ENCODE results near the gene WDFY4. TPM values are rescaled to one million over a fixed set of nuclear protein-coding genes. Genes with fewer than 3 reads are reported as not detected.

Gene WDFY4
- total RNA-seq, 1 experiment from 2014 or later: not detected

- Histone ChIP-seq H3K4me2 (no peak overlapping the region), H3K27ac (no peak overlapping the region), H3K9me2 (ENCODE audit: insufficient read depth) (no peaks in the 10 kb centered on the region), H2AFZ (no peak overlapping the region), H3K9me3 (ENCODE audit: insufficient read depth, low read depth) (no peaks in the 10 kb centered on the region), H4K20me1 (ENCODE audit: insufficient read depth) (no peaks in the 10 kb centered on the region), H3K79me2 (ENCODE audit: low read depth) (no peaks in the 10 kb centered on the region), H3K27me3 (ENCODE audit: insufficient read depth, low read depth) (peaks cover 34% of the 10 kb centered on the region), H3F3A (ENCODE audit: insufficient read depth, low read depth) (no peaks in the 10 kb centered on the region), H3K4me1 (replicated peaks; ENCODE audit: insufficient read depth) (no peaks in the 10 kb centered on the region), H3K36me3 (ENCODE audit: low read depth) (no peaks in the 10 kb centered on the region), H3K4me3 (no peak overlapping the region)
- intact Hi-C loops (cut with micrococcal nuclease; ENCODE audit: unreplicated experiment): no loop called here
- ChIA-PET POLR2A (ENCODE audit: unreplicated experiment) (no interaction called here), CTCF (no interaction called here)
- no TSS peak for BruUV-seq (replicated peaks)
- TF ChIP-seq EZH2 (IDR thresholded peaks at IDR 0.05; ENCODE audit: low read depth): no peak
- TF ChIP-seq, protein P1, sequence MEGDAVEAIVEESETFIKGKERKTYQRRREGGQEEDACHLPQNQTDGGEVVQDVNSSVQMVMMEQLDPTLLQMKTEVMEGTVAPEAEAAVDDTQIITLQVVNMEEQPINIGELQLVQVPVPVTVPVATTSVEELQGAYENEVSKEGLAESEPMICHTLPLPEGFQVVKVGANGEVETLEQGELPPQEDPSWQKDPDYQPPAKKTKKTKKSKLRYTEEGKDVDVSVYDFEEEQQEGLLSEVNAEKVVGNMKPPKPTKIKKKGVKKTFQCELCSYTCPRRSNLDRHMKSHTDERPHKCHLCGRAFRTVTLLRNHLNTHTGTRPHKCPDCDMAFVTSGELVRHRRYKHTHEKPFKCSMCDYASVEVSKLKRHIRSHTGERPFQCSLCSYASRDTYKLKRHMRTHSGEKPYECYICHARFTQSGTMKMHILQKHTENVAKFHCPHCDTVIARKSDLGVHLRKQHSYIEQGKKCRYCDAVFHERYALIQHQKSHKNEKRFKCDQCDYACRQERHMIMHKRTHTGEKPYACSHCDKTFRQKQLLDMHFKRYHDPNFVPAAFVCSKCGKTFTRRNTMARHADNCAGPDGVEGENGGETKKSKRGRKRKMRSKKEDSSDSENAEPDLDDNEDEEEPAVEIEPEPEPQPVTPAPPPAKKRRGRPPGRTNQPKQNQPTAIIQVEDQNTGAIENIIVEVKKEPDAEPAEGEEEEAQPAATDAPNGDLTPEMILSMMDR (conservative IDR thresholded peaks at IDR 0.05): no peak
- DNase-seq: no peak
Measured at GRCh38 chr10:48814933-48815332, 130.3 kb downstream of the WDFY4 start.

DNA sequence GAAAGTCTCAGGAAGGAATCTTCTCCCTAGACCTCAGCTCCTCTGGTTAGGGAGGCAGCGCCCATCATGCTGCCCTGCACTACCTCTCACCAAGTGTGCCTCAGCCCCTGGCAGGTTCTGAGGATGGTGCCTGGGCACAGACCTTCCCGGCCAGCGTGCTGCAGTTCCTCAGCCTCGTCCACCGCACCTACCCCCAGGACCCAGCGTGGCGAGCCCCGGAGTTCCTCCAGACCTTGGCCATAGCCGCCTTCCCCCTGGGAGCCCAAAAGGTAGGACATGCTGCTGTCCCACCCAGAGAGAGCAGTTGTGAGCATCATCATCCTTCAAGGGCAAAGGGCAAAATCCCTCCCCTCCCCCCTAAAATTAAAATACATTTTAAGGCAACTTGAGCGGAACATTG is 132.5 kb downstream of the WDFY4 start:
- H3K9me2 ChIP-seq (ENCODE audit: insufficient read depth): no peaks in the 10 kb centered on the region
- POLR2A ChIA-PET (ENCODE audit: unreplicated experiment): no interaction called here
- no peak overlapping the region for H2AFZ ChIP-seq
- intact Hi-C loops (cut with micrococcal nuclease; ENCODE audit: unreplicated experiment): no loop called here
- H3K4me3 ChIP-seq: no peak overlapping the region
- peaks cover 56% of the 10 kb centered on the region for H3K27me3 ChIP-seq (ENCODE audit: insufficient read depth, low read depth)
- no peak overlapping the region for H3K27ac ChIP-seq
- no peaks in the 10 kb centered on the region for H3K36me3 ChIP-seq (ENCODE audit: low read depth)
- BruUV-seq (replicated peaks): no TSS peak
- no peaks in the 10 kb centered on the region for H4K20me1 ChIP-seq (ENCODE audit: insufficient read depth)
- no peak for DNase-seq
- H3F3A ChIP-seq (ENCODE audit: insufficient read depth, low read depth): no peaks in the 10 kb centered on the region
- H3K9me3 ChIP-seq (ENCODE audit: insufficient read depth, low read depth): no peaks in the 10 kb centered on the region
- CTCF ChIA-PET: no interaction called here
- no peaks in the 10 kb centered on the region for H3K4me1 ChIP-seq (replicated peaks; ENCODE audit: insufficient read depth)
- no peak overlapping the region for H3K4me2 ChIP-seq
- H3K79me2 ChIP-seq (ENCODE audit: low read depth): no peaks in the 10 kb centered on the region
- TF ChIP-seq, protein P1 (conservative IDR thresholded peaks at IDR 0.05): no peak
- TF ChIP-seq EZH2 (IDR thresholded peaks at IDR 0.05; ENCODE audit: low read depth): no peak

GRCh38 chr10:48818081-48818480 is 133.4 kb downstream of the WDFY4 start:
- H3F3A ChIP-seq (ENCODE audit: insufficient read depth, low read depth): no peaks in the 10 kb centered on the region
- no peak overlapping the region for H2AFZ ChIP-seq
- no peak overlapping the region for H3K27ac ChIP-seq
- no peaks in the 10 kb centered on the region for H3K9me3 ChIP-seq (ENCODE audit: insufficient read depth, low read depth)
- no peak overlapping the region for H3K4me2 ChIP-seq
- no peaks in the 10 kb centered on the region for H3K4me1 ChIP-seq (replicated peaks; ENCODE audit: insufficient read depth)
- intact Hi-C loops (cut with micrococcal nuclease; ENCODE audit: unreplicated experiment): no loop called here
- H4K20me1 ChIP-seq (ENCODE audit: insufficient read depth): no peaks in the 10 kb centered on the region
- DNase-seq: no peak
- no peaks in the 10 kb centered on the region for H3K9me2 ChIP-seq (ENCODE audit: insufficient read depth)
- peaks cover 61% of the 10 kb centered on the region for H3K27me3 ChIP-seq (ENCODE audit: insufficient read depth, low read depth)
- TF ChIP-seq EZH2 (IDR thresholded peaks at IDR 0.05; ENCODE audit: low read depth): no peak
- TF ChIP-seq, protein P1 (conservative IDR thresholded peaks at IDR 0.05): no peak
- H3K4me3 ChIP-seq: no peak overlapping the region
- H3K79me2 ChIP-seq (ENCODE audit: low read depth): no peaks in the 10 kb centered on the region
- no peaks in the 10 kb centered on the region for H3K36me3 ChIP-seq (ENCODE audit: low read depth)
- ChIA-PET POLR2A (ENCODE audit: unreplicated experiment) (no interaction called here), CTCF (no interaction called here)
- no TSS peak for BruUV-seq (replicated peaks)

Data from PC-9 (cell line).